RWPE2 (cell line): Measurements from ENCODE around the gene KIF16B.

Source experiments
- ATAC-seq: fragments of 200-7000 bp; cut with Tn5 transposase; 3 replicates; pipeline ENCODE4 v1.9.1; 2021; ENCODE audit warnings: low read depth
- DNase-seq: peaks from one replicate; pipeline ENCODE4 v3.0.0-alpha.2; 2020; ENCODE audit warnings: low spot score
- H3K27ac ChIP-seq: fragments of 450-650 bp; 2 replicates; pipeline ENCODE4 v1.5.1; 2017; ENCODE audit warnings: mild to moderate bottlenecking; ENCODE audit not compliant: poor library complexity, severe bottlenecking
- H3K27me3 ChIP-seq: fragments of 250-450 bp; sonication (Bioruptor Pico); 2 replicates; pipeline ENCODE4 v1.5.1; 2021; ENCODE audit warnings: mild to moderate bottlenecking, moderate library complexity; ENCODE audit not compliant: insufficient read depth, poor library complexity, severe bottlenecking
- H3K36me3 ChIP-seq: fragments of 250-450 bp; sonication (Bioruptor Pico); 2 replicates; pipeline ENCODE4 v1.5.1; 2020; ENCODE audit warnings: low read depth, mild to moderate bottlenecking, moderate library complexity
- H3K4me1 ChIP-seq: fragments of 250-450 bp; sonication (Bioruptor Pico); 2 replicates; pipeline ENCODE4 v1.5.1; 2021; ENCODE audit warnings: mild to moderate bottlenecking, moderate library complexity; ENCODE audit not compliant: insufficient read depth, poor library complexity, severe bottlenecking
- H3K4me3 ChIP-seq: fragments of 250-450 bp; sonication (Bioruptor Pico); 2 replicates; pipeline ENCODE4 v1.5.1; 2021; ENCODE audit warnings: mild to moderate bottlenecking, moderate library complexity; ENCODE audit not compliant: severe bottlenecking
- H3K9me3 ChIP-seq: fragments of 250-450 bp; sonication (Bioruptor Pico); 2 replicates; pipeline ENCODE4 v1.5.1; 2021; ENCODE audit warnings: mild to moderate bottlenecking, moderate library complexity; ENCODE audit not compliant: severe bottlenecking
- CTCF ChIP-seq: fragments of 450-650 bp; IDR thresholded peaks from one replicate; pipeline ENCODE4 v1.5.1; 2017; ENCODE audit warnings: mild to moderate bottlenecking, moderate library complexity; ENCODE audit not compliant: poor library complexity, severe bottlenecking

The KIF16B gene

DNA sequence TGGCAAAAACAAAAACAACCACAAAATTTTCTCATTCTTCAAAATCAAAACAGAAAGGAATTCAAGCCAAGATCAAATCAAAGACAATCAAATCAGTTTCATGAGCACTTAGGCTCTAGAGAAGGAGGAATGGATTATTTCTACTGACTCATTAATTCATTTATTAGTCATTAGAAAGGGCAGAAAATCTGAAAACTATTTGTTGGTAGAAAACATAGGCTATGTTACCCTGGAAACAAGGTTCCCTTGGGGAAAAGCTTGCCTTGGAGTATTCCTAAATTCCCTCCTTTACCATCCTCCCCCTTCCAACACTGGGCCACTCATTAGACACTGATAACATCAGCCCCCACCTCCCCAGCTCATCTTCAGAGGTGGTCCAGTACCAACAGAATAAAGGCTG lies 17.5 kb downstream of the KIF16B start:
- ATAC-seq (0 out of 3 replicates have a peak, but pooled peaks have one; percentile 13), DNase-seq (no peak)
- Histone ChIP-seq H3K9me3 (no peaks in the 10 kb centered on the region), H3K27me3 (no peaks in the 10 kb centered on the region), H3K36me3 (no peaks in the 10 kb centered on the region), H3K4me1 (peaks cover 18% of the 10 kb centered on the region), H3K4me3 (no peak overlapping the region), H3K27ac (no peak overlapping the region)
- TF ChIP-seq CTCF = no peak

DNA sequence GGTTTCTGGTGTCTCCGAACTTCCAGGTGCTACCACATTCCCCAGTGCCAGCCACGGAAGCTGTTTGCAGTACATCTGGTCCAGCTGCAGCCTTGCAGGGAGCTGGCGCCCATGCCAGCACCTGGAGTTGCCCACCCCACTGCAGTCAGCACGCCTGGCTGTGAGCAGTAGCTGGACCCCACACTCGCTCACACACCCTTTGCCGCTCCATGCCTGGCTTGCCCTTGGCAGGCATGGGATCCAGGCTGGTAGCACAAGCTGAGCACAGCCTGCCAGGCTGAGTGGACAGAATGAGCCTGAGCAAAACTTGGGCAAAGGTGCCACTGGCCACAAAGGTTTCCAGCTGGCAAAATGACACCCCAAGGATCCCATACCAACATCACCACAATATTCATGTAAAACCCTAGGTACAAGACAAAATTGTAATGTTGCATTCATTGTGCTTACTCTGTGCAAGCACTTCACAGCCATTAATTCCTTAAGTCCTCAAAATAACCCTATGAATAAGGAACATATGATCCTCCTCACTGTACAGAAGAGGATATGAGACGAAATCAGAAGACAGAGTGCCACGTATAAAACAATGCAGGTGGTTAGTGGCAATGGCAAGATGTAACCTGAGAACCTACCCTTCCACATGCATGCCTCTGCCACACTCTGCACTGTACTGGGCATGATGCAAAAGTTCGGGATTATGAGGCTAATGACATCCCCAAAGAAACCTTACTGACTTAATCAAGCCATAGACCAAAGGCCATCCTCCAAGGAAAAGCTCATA lies 18.3 kb downstream of the KIF16B start:
- Histone ChIP-seq H3K27me3 (no peaks in the 10 kb centered on the region), H3K36me3 (no peaks in the 10 kb centered on the region), H3K4me3 (no peak overlapping the region), H3K4me1 (peaks cover 18% of the 10 kb centered on the region), H3K27ac (no peak overlapping the region), H3K9me3 (no peaks in the 10 kb centered on the region)
- DNase-seq = no peak
- ATAC-seq = peak; percentile 26; the same call in 2 of the 3 replicates
- TF ChIP-seq CTCF = no peak

- DNase-seq (no peak), ATAC-seq (no peak)
- no peaks in the 10 kb centered on the region for H3K9me3 ChIP-seq
- no peak for TF ChIP-seq CTCF
- no peaks in the 10 kb centered on the region for H3K36me3 ChIP-seq
- H3K4me1 ChIP-seq = peaks cover 18% of the 10 kb centered on the region
- no peak overlapping the region for H3K27ac ChIP-seq
- H3K27me3 ChIP-seq = no peaks in the 10 kb centered on the region
- H3K4me3 ChIP-seq = no peak overlapping the region
Measured at GRCh38 chr20:16553684-16554083, 19.6 kb downstream of the KIF16B start.

DNA sequence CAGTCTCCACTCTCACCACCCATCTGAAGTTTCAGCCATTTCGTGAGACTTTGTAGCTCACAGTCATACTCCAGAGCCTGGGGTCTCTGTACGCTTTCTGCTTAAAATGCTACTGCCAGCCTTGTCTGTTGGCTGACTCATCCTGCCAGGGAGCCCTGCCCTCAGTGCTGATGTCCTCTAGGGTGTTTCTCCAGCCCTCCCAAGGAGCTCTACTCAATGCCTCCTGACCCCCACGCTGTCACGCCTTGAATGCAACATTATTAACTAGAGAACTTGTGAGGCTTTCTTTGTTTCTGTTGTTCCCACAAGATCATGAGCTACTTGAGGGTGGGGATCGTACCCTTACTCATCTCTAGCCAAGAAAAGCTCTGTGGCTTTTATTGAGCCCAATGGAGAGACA lies 20.1 kb downstream of the KIF16B start:
- ATAC-seq = no peak
- Histone ChIP-seq H3K9me3 (no peaks in the 10 kb centered on the region), H3K4me3 (no peak overlapping the region), H3K36me3 (no peaks in the 10 kb centered on the region), H3K27me3 (no peaks in the 10 kb centered on the region), H3K4me1 (peaks cover 18% of the 10 kb centered on the region), H3K27ac (no peak overlapping the region)
- no peak for DNase-seq
- no peak for TF ChIP-seq CTCF

DNA sequence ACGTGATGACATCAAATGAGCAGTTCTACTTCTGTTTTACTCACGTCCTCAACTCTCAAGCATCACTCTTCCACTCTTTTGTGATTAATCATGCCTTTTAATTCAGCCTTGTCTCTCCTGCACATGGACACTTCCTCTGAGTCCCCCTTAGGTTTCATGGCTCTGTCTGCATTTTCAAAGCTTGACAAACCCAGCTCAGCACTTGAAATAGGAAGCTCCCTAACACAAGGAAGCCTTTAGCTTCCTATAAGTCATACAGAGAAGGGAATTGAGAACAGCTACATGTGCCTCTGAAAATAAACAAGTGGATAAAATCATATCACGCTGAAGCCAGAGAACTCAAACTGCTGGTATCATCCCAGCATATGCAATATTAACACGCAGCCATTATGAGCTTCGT lies 21.2 kb downstream of the KIF16B start:
- H3K27me3 ChIP-seq = no peaks in the 10 kb centered on the region
- H3K36me3 ChIP-seq = no peaks in the 10 kb centered on the region
- H3K4me1 ChIP-seq = peaks cover 18% of the 10 kb centered on the region
- TF ChIP-seq CTCF = no peak
- no peak overlapping the region for H3K27ac ChIP-seq
- no peaks in the 10 kb centered on the region for H3K9me3 ChIP-seq
- ATAC-seq (no peak), DNase-seq (no peak)
- H3K4me3 ChIP-seq = no peak overlapping the region
